Epithelial cell of proximal tubule (primary cell): Measurements from ENCODE around the gene FAAP20. TPM values are rescaled to one million over a fixed set of nuclear protein-coding genes. Genes with fewer than 3 reads are reported as not detected.

Experiments
- DNase-seq: peaks from one replicate; pipeline ENCODE4 v3.0.0-alpha.2; 2011; ENCODE audit warnings: low read depth
- H3K4me3 ChIP-seq: 2 replicates; pipeline ENCODE4 v1.5.1; 2011; ENCODE audit warnings: low read depth, mild to moderate bottlenecking, low read length
- CTCF ChIP-seq: conservative IDR thresholded peaks from 2 replicates; pipeline ENCODE4 v1.5.1; 2012; ENCODE audit warnings: low read depth, mild to moderate bottlenecking, low read length
- total RNA-seq: library from RNA; depleted of rRNA; stranded (reverse); fragments of >200 nt; gene quantifications from 2 replicates; pipeline ENCODE4 v1.2.3, GENCODE V29; 2015

FAAP20 gene
- total RNA-seq, 1 donor from 2014 or later = 40.0 TPM

GRCh38 chr1:2185880-2186855 lies 8.4 kb downstream of the FAAP20 start:
- no peak for TF ChIP-seq CTCF
- no peak overlapping the region for H3K4me3 ChIP-seq
- no peak for DNase-seq

DNA sequence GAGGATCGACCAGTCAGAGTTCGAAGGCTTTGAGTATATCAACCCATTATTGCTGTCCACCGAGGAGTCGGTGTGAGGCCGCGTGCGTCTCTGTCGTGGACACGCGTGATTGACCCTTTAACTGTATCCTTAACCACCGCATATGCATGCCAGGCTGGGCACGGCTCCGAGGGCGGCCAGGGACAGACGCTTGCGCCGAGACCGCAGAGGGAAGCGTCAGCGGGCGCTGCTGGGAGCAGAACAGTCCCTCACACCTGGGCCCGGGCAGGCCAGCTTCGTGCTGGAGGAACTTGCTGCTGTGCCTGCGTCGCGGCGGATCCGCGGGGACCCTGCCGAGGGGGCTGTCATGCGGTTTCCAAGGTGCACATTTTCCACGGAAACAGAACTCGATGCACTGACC lies 9.6 kb downstream of the FAAP20 start:
- no peak overlapping the region for H3K4me3 ChIP-seq
- TF ChIP-seq CTCF = no peak
- no peak for DNase-seq

DNA sequence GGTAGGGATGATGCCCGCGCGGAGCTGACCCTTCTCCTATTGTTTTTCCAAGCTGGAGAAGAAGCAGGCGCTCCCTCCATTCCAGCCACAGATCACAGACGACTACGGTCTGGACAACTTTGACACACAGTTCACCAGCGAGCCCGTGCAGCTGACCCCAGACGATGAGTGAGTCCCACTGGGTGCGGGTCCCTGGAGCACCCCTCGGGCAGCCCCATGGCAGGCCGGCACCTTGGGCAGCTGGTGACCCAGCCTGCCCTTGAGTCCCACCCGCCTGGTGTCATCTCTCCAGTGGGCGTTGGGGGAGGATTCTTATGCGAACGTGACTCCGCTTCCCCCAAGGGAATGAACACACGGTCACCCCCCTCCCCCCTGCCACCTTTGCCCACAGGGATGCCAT lies 10.0 kb downstream of the FAAP20 start:
- H3K4me3 ChIP-seq = no peak overlapping the region
- no peak for DNase-seq
- no peak for TF ChIP-seq CTCF

GRCh38 chr1:2183937-2184334 lies 10.6 kb downstream of the FAAP20 start:
- no peak for DNase-seq
- no peak for TF ChIP-seq CTCF
- no peak overlapping the region for H3K4me3 ChIP-seq

DNA sequence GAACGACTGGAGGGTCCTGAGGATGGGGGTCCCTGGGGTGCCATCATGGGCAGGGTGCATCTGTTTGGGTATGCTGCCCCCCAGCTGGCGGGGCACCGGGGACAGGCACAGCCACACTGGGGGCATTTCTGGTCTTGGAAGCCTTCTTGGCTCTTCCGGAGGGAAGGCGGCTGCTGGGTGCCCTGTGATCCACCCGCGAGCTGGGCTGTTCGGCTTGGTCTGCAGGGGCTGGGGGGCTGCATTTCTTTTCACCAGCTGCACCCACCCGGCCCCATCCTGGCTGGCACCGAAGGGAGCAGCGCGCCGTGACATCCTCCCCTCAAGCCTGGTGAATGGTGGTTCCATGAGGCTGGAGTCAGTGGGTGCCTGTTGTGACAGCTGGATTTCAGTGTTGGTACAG lies 12.2 kb downstream of the FAAP20 start:
- DNase-seq = no peak
- H3K4me3 ChIP-seq = no peak overlapping the region
- TF ChIP-seq CTCF = no peak

DNA sequence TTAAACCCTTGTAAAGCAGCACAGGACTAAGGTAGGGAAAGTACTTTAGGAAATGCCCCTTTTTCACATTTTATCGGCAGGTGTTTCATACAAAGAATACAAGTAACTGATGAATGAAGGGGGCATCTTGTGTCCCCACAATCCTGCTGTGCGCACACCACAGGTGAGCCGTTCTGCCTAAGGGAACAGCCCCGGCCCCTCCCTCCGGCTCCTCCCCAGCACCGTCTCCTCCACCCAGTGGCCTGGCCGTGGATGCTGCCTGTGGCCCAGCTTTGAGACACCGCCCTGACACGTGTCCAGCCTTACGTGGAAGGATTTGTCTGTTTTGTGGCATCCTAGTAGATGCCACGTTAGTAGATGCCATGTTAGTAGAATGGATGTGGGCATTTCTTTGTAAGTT lies 12.8 kb downstream of the FAAP20 start:
- no peak overlapping the region for H3K4me3 ChIP-seq

More for the DNA sequence above, 12.8 kb downstream of the FAAP20 start:
- DNase-seq = no peak
- no peak for TF ChIP-seq CTCF
